HG02642 (cell line): ENCODE results near the gene COX7A2.

ENCODE experiments used
- ATAC-seq: cut with Tn5 transposase; IDR thresholded peaks from one replicate; pipeline ENCODE4 v1.9.1; 2021; ENCODE audit warnings: mild to moderate bottlenecking; ENCODE audit not compliant: unreplicated experiment, poor library complexity

COX7A2 gene

DNA sequence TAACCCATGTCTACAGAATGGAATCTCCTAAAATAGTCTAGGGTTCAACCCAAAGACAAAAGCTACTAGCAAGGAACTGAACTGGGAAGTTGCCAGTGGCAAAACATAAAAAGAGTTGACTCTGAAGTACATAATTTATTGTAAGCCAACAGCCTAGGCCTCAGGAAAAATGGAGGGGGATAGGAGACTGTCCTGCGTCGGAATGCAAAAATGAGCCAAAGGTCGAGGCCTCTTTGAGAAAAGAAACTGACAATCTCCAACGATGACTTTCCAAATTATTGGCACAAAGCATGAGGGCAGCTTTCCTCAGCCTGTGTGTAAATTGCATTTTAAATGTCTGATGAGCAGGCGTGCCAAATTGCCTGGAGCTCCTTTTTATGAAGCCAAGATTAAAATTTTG lies 39.9 kb downstream of the COX7A2 start:
- no peak for ATAC-seq

DNA sequence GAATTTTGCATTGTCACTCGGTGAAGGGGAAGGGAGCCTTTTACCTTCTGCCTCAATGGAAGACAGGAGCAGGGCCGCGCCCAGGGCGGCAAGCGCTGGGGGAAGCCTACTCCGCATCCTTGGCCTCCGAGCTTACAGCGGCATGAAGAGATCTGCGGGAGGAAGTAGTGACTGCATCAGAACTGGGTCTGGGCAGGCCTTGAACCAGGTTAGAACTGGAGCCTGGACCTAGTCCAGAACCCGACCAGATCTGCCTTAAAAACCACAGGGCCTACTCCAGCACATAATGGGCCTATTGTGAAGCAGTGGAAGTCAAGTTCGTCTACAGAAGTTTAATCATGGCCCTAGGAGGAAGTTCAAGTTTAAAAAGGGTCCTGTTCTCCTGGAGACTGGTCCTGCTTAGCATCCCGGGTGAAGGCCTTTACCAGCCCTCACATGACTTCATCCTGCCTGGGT lies 40.9 kb downstream of the COX7A2 start:
- ATAC-seq, result no peak

DNA sequence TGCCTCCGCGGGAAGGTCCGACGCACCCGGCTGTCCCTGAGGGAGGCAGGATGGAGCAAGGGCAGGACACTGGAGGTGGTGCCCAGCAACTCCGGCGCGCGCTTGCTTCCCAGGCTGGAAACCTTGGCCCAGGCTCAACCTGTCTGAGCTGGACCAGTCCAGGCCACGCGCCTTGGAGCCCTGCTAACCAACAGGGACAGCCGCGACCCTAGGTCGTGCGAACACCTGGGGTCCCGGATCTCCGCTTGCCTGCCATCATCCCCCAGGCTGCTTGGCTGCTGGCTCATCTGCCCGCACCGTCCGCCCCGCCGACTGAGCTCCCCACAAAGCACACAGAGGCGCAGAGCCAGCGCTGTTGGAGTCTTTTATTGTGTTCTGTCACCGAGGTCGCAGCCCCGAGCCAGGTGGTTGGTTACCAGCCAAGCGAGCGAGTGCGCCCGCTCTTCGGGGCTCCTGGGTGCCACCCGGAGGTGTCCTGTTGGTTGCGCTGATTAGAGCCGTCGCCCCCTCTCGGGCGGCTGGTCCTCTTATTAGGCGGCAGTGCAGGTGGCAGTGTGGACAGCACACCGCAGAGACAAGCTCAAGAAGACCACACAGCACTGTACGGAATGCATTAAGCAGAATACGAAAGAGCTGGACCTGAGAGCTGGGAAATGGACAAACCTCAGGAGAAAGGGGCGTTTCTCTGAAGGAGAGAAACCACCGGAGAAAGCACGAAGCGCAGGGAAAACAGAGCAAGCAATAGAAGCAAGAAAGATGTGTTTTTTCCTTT lies 41.5 kb downstream of the COX7A2 start:
- no peak for ATAC-seq

DNA sequence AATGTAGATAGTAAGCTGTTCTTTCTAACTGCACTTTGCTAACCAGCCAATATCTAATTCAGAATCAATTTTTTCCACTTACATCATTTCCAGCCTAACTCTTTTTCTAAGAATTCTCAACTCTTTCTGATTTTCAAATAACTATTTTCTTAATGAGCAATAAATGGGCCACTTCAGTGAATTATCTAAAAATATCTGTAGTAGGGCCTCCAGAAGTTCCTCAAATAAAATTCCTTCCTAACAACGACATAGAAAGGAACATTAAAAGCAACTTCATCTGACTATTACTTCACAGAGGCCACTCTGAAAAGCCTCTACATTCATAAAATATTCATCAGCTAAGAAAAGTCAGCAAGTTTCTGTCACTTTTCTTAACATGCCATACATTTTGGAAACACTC lies 42.6 kb downstream of the COX7A2 start:
- ATAC-seq, result no peak

DNA sequence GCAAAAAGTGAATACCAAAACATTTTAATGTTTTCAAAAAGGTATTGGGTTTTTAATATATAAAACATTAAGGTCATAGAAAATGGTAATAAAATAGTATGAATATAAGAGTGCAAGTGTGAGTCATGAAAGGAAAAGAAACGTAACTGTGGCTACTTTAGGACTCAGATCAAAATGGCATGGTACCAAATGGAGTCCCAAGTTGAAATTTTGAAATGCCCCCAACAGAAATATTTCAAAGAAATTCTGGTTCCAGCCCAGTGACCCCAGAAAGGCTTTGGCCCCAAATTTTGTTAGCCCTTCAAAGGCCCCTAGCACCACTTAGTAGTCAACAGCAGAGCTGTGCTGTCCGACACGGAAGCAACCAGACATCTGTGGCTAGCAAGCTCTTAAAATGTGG lies 43.7 kb downstream of the COX7A2 start:
- ATAC-seq, result no peak

DNA sequence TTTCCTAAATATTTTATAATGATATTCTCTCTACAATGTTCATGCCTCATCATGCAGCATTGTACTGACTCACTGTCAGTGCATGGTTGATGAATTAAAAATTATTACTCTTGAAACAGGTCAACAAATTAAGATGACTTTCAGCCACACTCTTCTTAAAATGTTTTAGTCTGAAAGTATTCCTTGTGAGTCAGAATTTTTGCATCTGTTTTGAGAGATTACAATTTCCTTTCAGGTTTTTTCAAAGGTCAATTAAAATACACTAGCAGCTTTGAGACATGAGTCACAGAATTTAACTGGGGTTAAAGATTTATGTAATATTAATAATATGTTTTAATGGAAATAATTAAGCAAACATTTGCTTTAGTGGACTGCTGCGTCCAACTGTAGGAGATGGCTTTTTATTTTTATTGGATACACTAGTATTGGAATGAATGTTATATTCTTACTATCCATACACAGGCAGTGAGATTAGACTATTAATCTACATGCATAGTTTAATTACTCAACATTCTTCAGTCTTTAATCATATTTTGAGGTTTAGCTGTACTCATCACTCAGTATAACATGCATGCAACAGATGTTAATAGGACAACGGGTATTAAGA lies 47.4 kb downstream of the COX7A2 start:
- ATAC-seq, result no peak

DNA sequence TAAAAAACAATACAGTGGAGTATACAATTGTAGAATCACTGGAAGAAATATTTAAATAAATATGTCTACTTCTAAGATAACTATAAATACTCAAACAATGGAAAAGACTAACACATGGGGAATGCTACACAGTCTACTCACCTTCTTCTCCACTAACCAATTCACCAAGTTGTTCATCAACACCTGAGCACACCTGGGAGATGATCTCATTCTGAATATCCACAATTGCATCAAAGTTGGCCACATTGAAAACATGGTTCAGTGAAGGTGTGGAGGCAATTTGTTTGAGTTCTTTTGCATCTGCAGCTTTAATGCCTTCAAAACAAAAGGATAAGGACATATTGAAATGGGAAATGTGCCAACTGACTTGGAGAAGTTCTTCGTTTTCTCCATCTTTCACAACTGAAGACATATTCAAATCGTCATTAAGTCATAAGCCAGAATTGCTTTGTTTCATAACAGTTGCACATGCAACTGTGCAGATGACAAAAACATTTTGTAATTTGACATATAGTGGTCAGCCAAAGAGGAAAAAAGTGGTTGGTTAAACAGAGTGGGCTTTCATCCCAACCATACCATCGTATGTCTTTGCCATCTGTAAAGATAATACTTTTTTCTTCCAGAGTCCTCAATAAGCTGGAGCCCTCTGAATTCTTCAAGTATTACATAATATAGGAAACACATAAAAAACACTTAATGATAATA lies 55.2 kb downstream of the COX7A2 start:
- no peak for ATAC-seq
